Measurements from ENCODE around the gene RMC1. TPM values are rescaled to one million over a fixed set of nuclear protein-coding genes. Genes with fewer than 3 reads are reported as not detected.

The RMC1 gene

DNA sequence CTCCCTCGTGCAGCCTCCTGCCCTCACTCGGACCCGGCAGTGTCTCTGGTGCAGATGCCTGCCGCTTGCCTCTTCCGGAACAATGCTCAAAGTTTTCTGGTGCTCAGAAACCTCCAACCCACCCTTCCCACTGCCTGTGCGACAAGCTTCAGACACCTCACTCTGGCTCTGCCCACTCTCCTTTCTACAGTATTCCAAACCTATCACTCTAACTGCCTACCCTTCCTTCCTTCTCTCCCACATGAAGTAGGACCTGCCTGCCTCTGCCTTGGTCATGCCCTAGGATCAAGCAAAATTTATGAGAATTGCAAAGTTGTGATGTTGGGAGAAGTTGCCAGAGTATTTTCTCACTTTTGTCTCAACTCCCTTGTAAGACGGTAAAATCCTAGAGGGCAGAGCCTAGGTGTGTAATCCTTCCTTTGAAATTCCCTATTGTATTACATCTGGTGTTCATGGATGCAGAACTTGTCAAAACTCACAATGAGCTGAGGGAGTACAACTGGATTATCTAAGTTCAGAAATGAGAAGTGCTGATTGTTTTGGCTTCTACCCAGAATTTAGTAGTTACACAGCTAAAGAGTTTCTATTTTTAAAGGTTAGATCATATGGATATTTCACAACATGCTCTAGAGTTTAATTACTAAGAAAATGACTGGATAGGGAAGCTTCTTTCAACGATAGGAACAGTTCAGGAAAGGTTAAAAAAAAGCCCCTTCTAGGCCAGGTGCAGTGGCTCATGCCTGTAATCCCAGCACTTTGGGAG, 75.8 kb downstream of the RMC1 start:
- Histone ChIP-seq H3K4me1 (ENCODE audit: control insufficient read depth, insufficient read depth, low read length) (peaks cover 57% of the 10 kb centered on the region), H3K9ac (ENCODE audit: low read depth, low read length) (no peak overlapping the region), H3K4me3 (ENCODE audit: low read length) (no peak overlapping the region), H3K36me3 (ENCODE audit: insufficient read depth, low read length) (no peaks in the 10 kb centered on the region), H3K27me3 (ENCODE audit: control insufficient read depth, insufficient read depth, low read length) (no peaks in the 10 kb centered on the region), H3K4me2 (ENCODE audit: low read length) (peak overlapping the region; percentile 1), H3K9me3 (replicated peaks; ENCODE audit: low read length) (no peaks in the 10 kb centered on the region)

GRCh38 chr18:23580677-23581367, 77.5 kb downstream of the RMC1 start:
- peak overlapping the region; percentile 36 for H3K4me3 ChIP-seq (ENCODE audit: low read length)
- H3K9me3 ChIP-seq (replicated peaks; ENCODE audit: low read length) = no peaks in the 10 kb centered on the region
- H3K4me2 ChIP-seq (ENCODE audit: low read length) = peak overlapping the region; percentile 62
- no peaks in the 10 kb centered on the region for H3K27me3 ChIP-seq (ENCODE audit: control insufficient read depth, insufficient read depth, low read length)
- peaks cover 54% of the 10 kb centered on the region for H3K4me1 ChIP-seq (ENCODE audit: control insufficient read depth, insufficient read depth, low read length)
- H3K36me3 ChIP-seq (ENCODE audit: insufficient read depth, low read length) = no peaks in the 10 kb centered on the region
- H3K9ac ChIP-seq (ENCODE audit: low read depth, low read length) = no peak overlapping the region

Small RNAs within 50 kb of the gene (small RNA-seq; reads per million reads assigned to genes)
- gene AC026634.1 (not detected), gene RF00019 (not detected)
